Inflammatory macrophage (primary cell): ENCODE data around the gene TRIB2.

ENCODE experiments used
- DNase-seq, 2 donors: peaks; one replicate each; pipeline ENCODE4 v3.0.0-alpha.2; 2020 to 2022

Gene TRIB2

DNA sequence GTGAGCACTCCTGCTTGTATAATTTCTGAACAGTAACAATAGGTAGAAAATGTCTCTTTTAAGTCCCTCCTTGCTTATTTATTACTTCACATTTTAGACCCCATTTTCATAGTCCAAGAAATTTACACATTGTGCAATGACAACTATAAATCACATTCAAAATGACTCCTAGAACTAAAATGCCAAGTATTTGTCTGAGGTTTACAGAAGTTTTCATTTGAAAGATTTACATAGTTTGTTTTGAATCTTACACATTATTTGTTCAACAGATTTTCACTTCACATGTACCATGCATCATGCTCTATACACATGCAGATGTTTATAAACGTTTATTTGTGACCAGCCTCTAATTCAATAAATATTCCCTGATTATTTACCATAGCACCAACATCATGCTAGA lies 15.7 kb upstream of the TRIB2 start:
- DNase-seq: no peak

DNA sequence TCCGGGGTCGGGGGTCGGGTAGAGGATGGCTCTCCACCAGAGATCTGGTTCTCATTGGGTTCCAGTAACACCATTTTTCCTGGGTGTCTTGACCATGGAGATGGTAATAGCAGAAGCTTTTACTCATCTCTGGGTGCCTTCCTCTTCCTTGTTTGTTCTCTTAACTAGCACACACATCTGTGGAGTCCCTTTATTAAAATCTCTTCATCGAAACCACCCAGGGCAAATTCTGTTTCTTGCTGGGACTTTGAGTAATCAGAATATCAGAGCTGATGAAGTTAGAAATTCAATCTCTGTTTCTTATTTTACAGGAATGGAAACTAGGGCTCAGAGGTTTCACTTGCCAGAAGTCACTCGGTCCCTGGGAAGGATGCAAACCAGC lies 15.0 kb upstream of the TRIB2 start:
- no peak for DNase-seq

DNA sequence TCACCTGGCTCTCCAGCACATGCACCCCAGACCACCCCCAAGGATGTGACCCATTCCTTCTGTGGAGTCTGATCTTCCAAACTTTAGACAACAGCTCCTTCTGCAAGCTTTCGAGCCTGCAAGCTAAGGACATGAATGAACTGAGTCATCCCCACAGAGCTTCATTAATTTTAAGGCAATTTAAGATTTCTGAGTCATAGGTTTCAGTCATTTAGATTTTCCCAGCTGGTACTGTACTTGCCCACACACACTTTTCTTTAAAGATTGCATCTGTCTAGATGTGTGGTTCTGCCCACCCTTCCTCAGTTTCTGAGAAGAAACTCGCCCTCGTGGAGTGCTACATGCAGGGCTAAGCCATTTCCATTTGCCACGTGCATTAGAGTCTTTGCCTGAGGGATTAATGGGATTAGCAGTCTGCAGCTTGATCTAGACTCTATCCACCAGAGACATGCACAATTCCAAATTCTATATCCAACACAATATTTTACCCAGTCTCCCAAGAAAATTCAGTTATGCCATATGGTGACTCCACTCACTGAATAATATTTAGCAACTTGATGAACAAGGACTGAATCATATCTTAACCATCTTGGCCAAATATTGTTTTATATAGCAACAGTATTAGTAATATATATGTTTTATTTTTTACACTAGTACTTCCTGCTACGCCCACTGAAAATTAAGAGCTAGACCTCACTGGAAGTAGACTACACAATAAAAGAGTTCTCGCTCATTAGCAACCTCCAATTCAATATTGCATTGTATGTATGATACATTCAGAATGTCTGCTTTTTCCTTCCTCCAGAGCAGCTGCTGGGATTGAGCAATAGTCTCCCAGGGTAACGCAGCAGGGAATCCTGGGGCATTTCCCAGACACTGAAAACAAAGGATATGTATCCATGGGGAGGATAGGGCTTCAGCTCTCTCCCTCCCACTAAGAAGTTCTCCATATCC lies 14.3 kb upstream of the TRIB2 start:
- peak in 1 of 2 donors; percentile 26 for DNase-seq

DNA sequence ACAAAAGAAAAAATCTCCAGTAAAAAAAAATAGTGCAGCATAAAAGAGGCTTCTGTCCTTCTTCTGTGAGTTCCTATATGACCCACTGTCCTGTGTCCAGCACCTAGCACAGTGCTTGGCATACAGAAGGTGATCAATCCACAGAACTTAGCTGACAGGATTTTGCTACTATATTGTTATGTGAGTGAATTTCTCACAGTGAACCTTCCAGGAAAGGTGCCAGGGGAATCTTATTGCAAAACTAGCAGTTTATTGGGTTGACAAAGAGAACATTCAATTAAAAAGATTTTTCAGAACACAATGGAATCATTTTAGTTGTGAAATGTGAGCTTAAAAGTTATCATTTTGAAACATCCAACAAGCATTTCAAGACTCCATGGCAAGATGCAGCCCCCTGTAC lies 12.4 kb upstream of the TRIB2 start:
- no peak for DNase-seq

DNA sequence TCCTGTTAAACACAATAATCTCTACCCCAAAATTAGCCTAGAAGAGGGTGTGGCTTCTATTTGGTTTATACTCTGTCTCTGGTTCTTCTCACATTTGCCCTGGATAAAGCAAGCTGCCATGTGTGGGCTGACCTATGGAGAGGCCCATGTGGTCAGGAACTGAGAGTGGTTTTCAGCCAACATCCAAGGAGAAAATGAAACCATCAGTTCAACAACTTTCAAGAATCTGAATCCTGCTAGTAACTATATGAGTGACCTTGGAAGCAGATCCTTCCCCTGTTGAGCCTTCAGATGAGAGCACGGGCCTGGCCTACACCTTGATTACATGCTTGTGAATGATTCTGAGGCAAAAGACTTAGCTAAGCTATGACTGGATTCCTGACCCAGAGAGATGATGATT lies 11.5 kb upstream of the TRIB2 start:
- DNase-seq: peak; percentile 21 to 39

DNA sequence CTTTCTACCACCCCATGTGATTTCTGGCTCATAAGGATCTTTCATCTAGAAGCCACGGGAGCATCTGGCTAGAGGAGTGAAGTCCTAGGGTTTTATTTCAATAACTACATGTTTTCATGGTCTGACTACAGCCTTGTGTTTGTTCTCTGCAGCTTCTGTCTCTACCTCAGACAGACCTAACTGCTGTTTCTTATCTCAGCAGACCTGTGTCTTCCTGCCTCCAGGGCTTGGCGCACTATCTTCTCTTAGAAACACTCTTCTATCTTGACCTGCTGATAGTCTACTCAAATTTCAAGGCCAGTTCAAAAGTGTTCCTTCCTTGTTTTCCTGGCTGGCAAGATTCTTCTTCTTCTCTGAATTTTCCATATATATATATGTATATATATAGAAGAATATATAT lies 11.0 kb upstream of the TRIB2 start:
- DNase-seq: no peak

DNA sequence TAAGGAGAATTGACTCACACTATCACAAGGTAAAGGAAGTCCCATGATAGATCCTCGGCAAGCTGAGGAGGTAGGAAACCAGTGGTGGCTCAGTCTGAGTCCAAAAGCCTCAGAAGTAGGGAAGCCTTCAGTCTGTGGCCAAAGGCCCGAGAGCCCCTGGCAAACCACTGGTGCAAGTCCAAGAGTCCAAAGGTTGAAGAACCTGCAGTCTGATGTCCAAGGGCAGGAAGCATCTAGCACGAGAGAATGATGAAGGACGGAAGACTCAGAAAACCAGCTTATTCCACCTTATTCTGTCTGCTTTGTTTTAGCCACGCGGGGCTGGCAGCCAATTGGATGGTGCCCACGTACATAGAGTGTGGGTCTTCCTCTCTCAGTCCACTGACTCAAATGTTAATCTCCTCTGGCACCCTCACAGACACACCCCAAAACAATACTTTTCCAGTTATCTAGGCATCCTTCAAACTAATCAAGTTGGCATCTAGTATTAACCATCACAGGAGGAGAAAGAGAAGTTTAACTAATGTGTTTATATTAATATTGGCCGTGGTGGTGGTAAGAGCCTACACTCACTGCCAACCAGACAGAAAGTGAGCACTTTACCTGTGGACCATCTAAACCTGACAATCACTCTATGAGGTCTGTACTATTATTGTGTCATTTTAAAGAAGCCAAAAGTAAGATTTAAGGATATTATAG lies 8.1 kb upstream of the TRIB2 start:
- DNase-seq: no peak

DNA sequence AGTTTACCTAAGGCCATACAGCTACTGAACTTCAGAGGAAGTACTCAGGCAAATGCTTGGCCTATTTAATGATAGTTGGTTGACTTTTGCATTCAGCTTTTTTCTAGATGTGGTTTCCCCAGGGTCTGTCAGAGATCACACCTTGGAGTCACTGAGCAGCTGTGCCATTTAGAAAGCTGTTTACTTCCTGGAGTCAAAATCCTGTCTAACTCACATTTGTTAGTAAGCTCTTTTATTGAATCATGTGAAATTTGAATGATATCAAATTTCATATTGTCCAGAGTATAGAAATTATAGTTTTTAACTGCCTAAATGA lies 7.6 kb upstream of the TRIB2 start:
- DNase-seq: no peak

DNA sequence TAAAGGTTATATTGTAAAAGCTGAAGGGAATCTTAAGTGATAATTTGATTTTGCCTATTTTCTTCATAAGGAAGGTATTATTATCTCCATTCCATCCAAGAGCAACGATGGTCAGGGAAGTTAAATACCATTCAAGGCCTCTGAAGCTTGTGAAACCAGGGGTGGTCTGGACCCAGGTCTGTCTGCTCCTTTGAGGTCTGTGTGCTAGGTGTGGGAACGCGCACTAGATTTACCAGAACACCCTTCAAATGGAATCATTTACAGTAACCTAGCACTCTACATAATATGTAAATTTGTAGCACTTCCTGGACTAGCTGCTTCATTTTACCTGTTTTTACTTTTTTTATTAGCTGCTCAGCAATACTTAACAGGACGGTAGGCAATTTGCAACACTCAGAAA lies 6.4 kb upstream of the TRIB2 start:
- no peak for DNase-seq

DNA sequence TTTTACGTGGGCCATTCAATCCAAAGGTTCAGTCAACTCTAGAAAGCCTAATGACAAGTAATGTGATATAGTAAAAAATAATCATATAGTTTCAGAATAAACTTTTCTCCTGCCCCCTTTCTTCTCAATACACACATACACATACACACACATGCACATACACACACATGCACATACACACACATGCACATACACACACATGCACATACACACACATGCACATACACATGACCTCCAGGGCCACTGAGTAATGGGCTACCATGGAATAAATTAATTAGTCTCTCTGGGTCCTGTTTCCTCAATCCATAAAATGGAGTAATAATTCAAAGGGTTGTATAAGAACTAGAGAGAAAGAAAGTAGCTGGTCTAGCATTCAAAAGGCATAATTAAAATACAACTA lies 5.4 kb upstream of the TRIB2 start:
- DNase-seq: no peak

DNA sequence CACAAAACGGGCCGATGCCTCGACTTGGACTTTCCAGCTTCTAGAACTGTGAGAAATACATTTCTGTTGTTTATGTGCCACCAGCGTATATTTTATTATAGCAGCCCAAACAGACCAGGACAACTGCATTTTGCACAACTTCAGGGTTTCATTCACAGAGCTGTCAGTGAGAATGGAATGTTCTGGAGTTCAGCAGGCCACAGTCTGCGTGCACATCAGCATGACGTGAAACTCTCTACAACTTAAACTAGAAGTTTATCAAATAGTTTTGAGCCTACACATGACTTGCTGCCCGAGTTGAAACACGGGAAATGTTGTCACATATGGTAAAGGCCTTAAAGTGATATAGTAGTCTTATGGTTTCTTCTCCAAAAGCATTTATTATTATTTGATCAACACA lies 3.9 kb upstream of the TRIB2 start:
- no peak for DNase-seq

DNA sequence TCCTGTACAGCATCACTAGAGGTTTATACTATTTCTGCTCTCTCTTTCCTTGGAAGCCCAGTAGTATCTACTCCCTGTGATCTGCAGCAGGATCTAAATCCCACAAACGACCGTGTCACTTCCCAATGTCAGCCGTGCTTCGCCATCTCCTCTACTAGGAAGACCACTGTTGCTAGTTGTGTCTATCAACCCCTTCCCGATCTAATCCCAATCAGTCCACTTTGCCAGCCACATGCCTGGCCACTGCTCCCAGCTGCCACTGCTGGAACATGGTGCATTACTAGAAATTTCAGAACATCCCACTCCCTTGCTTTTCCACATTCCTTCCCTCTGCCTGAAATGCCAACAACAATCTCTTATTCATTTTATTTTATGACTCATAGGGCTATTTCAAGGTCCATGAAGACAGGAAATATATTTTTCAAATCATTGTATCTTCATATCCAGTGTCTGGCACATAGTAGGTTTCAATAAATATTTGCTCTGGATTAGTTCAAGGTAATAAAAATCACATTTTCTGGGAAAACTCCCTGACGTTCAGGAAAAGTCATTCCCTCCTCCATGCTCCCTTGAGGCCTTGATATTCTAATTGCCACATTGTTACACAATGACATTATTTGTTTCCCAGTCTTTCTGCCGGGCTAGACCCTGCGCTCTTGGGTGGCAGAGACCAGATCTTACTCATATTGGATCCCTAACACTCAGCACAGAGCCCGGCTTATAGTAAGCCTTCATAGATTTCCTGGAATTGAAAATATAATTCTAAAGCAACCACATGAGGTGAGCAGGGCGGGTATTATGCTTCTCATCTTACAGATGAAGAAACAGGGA lies 2.1 kb upstream of the TRIB2 start:
- no peak for DNase-seq

DNA sequence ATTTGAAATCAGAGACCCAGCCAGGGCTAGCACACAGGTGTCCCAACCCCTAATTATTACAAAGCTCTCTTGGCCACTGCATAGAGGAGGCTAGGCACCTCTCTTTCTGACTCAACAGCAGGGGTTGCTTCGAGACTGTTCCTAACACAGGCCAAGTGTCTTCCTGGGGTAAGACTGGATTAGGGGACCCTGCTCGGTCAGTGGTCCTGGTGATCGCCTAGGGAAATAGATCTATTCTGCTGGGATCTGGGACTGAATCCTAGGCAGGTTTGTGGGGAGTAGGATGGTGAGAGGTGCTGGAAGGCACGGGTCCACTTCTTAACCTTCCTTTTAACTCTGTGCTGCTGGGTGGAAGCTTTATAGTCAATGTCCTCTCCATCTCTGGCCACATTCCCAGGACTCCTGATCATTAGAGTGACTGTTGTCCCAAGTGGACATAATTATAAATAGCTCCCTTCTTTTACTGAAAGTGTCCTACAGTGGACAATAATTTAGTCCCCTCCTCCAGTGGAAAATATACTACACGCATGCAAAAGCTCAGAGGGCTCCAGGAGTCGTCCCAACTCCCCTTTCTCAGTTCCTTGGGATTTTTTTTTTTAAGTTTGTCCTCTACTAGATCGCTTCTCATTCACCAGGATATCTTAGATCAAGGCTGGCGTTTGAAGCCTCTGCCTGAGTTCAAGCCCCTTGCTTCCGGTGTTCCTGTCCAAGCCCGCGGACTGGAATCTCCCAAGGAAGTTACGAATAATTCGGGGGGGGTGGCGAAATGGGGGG lies 1.3 kb upstream of the TRIB2 start:
- DNase-seq: no peak

DNA sequence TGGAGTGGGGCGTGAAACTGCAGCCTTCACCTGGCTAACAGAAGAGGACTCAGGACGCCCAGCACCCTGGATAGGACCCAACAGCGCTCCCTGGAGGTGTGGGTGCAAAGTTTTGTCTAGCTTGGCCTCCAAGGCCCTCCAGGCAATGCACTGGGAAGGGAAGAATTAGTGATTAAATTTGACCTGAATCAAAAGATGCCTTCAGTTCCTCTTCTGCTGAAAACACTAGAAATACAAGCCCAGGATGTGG lies 779 bp upstream of the TRIB2 start:
- DNase-seq: peak; percentile 64 to 71

DNA sequence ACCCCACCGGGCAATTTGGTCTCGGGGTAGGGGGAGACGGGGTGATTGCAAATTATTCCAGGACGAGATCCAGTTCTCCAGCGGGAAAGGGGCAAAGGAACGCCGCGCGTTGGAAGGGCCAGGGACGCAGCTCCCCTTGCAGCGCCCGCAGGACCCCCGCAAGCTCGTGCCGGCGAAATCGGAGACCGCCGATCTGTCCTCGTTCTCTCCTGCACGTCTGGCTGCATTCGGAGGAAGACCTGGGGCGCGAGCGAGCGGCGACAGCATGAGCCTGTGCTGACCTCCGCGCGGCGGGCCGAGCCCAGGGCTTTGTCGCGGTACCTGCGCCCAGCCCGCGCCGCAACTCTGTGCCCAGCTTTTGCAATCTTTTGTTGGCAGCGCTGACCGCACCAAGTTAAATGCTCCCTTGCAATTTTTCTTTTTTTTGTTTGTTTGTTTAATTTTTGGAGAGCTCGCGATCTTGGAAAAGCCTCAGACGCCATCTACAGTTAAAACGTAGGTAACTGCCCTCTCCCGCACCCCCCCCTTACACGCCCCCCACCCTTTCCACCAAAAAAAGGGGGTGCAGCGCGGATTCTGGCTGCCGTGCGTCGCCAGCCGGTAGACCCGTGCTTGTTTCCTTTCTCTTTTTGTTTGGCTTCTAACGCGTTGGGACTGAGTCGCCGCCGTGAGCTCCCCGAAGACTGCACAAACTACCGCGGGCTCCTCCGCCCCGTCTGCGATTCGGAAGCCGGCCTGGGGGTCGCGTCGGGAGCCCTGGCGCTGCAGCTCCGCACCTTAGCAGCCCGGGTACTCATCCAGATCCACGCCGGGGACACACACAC lies 667 bp downstream of the TRIB2 start:
- peak in 1 of 2 donors; percentile 33 for DNase-seq

DNA sequence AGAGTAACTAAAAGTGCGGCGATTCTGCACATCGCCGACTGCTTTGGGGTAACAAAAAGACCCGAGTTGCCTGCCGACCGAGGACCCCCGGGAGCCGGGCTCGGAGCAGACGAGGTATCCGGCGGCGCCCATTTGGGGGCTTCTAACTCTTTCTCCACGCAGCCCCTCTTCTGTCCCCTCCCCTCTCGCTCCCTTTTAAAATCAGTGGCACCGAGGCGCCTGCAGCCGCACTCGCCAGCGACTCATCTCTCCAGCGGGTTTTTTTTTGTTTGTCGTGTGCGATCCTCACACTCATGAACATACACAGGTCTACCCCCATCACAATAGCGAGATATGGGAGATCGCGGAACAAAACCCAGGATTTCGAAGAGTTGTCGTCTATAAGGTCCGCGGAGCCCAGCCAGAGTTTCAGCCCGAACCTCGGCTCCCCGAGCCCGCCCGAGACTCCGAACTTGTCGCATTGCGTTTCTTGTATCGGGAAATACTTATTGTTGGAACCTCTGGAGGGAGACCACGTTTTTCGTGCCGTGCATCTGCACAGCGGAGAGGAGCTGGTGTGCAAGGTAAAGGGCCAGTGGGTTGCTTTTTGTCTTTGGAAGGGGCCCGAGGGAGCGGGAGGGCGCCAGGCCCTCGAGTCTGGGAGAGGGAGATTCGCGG lies 1.4 kb downstream of the TRIB2 start:
- DNase-seq: no peak

DNA sequence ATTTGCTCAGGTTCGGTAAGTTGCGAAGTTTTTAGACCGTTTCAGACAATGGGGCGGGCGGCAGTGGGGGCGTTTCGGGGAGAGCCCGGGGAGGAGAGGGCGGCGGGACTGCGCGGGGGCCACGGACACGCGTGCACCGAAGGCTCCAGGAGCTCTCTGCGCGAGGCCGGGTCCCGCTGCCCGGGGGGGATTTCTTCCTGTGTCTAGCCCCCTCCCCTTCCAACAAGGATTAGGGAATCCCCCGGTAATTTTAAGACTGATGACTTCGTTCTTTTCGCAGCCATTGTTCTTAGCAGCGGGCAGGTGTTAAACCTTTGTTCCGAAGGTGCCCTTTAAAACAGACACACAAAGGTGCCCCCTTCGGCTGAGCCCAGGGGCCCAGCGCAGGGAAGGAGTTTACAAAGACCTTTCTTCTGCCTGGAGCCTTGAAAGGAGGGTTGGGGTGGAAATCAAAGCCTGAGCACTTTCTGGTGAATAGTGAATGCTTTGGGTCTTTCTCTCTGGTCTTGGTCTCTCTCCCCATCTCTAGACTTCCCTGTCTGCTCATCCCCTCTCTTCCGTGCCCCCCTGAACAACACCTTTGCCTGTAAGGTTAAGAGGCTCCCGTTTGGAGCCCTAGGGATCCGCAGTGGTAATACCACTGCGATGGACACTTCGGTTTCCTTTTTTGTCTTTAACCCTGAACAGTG lies 2.1 kb downstream of the TRIB2 start:
- DNase-seq: no peak

DNA sequence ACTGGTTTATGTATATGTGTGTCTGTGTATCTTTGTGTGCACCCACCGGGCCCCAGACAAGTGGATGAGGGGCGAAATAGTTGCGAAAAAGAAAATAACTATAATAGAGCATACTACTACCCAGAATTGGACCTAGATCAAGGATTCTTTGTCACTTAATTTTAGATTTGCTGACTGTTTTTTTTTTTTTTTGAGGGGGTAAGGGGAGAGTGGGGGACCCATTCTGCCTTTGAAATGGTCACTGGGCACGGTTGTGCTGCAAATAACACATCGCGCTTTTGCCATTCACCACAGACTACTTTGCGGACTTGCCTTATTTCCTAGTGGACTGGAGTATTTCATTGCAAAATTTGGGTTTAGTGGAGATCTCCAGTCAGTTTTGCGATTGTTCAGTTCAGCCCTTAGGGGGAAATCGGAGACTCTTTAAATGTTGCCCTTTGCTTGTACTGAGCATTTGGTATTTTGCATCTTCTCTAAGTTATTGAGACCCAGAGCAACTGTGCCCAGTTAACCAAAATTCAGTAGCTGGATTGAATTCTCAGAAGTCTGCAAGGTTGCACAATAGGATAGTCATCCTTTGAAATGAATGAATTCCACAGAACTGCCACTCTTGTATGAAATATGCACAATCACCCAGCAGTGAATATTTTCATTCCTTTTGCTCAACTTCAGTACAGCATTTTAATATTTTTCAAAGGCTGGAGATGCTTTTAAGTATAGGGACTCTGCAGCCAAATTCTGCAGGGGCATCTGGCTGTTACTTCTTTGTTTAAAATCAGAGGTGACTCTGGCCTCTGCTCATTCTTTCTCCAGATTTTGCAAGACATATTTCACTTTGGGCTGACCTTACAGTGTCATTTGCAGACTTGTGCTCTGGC lies 2.9 kb downstream of the TRIB2 start:
- DNase-seq: peak; percentile 23 to 52

DNA sequence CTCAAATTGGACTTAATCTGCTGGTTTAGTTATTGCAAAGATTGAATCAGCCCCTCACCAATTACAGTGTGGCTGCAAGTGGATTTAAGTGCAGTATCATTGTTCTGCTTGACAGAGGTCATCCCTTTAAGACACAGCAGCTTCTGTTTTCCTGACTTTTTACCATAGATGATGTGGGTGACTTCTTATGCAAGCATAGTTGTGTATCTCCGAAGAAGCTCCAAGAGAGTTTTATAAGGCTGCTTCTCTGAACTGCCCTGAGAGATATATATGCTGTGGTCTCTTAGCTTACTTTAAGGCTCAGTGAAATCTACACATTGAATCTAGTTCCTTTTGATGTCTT lies 3.5 kb downstream of the TRIB2 start:
- DNase-seq: peak; percentile 69 to 79
